Neural progenitor cell (in vitro differentiated cells): ENCODE results near the gene CHST9.

ENCODE experiments used
- CTCF ChIP-seq: fragments of 200-600 bp; sonication (generic); IDR thresholded peaks from 2 replicates; pipeline ENCODE4 v1.5.1; 2017; ENCODE audit warnings: antibody characterized with exemption, mild to moderate bottlenecking
- EZH2 ChIP-seq: fragments of 200-600 bp; sonication (generic); IDR thresholded peaks from 2 replicates; pipeline ENCODE4 v1.6.1; 2017; ENCODE audit warnings: antibody characterized with exemption, mild to moderate bottlenecking, moderate library complexity

- TF ChIP-seq CTCF: no peak
- TF ChIP-seq EZH2: no peak
Observed at GRCh38 chr18:27198036-27198435, 12.9 kb upstream of the CHST9 start.
